ENCODE measurements around the gene TMEM207. TPM values are rescaled to one million over a fixed set of nuclear protein-coding genes. Genes with fewer than 3 reads are reported as not detected.

The TMEM207 gene
- total and polyA plus RNA-seq, 2 experiments from 2014 or later, result 1.5 to 2.9 TPM

GRCh38 chr3:190424108-190424477 is 25.6 kb downstream of the TMEM207 start:
- WGBS (ENCODE audit: low lambda C conversion rate, missing lambda C conversion rate), result 48% methylated on average over 2 of the region's 2 CpGs
- no peak overlapping the region for H3K4me3 ChIP-seq
- H3K9me3 ChIP-seq (ENCODE audit: low read depth), result no peaks in the 10 kb centered on the region
- no peaks in the 10 kb centered on the region for H3K79me2 ChIP-seq
- H3K27me3 ChIP-seq, result no peaks in the 10 kb centered on the region
- H2AFZ ChIP-seq, result no peak overlapping the region
- DNase-seq (ENCODE audit: low spot score), result no peak
- no peak overlapping the region for H3K4me2 ChIP-seq
- H3K27ac ChIP-seq, result no peak overlapping the region
- no peaks in the 10 kb centered on the region for H4K20me1 ChIP-seq (ENCODE audit: insufficient read depth, poor library complexity, severe bottlenecking)
- H3K36me3 ChIP-seq (replicated peaks; ENCODE audit: insufficient read depth, low read depth), result no peaks in the 10 kb centered on the region
- no peaks in the 10 kb centered on the region for H3K4me1 ChIP-seq (ENCODE audit: insufficient read depth)
- no peak for TF ChIP-seq CTCF (IDR thresholded peaks at IDR 0.05; ENCODE audit: poor library complexity)
- no peak for TF ChIP-seq EZH2phosphoT487 (IDR thresholded peaks at IDR 0.05; ENCODE audit: low read depth, severe bottlenecking, unreplicated experiment)
- TF ChIP-seq EZH2 (IDR thresholded peaks at IDR 0.05; ENCODE audit: borderline replicate concordance), result no peak
- H3K9me2 ChIP-seq (replicated peaks; ENCODE audit: insufficient read depth), result no peaks in the 10 kb centered on the region

- Histone ChIP-seq H3K4me3 (no peak overlapping the region), H3K4me2 (no peak overlapping the region), H3K36me3 (replicated peaks; ENCODE audit: insufficient read depth, low read depth) (no peaks in the 10 kb centered on the region), H2AFZ (no peak overlapping the region), H3K9me3 (ENCODE audit: low read depth) (no peaks in the 10 kb centered on the region), H3K79me2 (no peaks in the 10 kb centered on the region), H4K20me1 (ENCODE audit: insufficient read depth, poor library complexity, severe bottlenecking) (no peaks in the 10 kb centered on the region), H3K9me2 (replicated peaks; ENCODE audit: insufficient read depth) (no peaks in the 10 kb centered on the region), H3K27me3 (no peaks in the 10 kb centered on the region), H3K27ac (no peak overlapping the region), H3K4me1 (ENCODE audit: insufficient read depth) (no peaks in the 10 kb centered on the region)
- TF ChIP-seq CTCF (IDR thresholded peaks at IDR 0.05; ENCODE audit: poor library complexity), result no peak
- no peak for TF ChIP-seq EZH2phosphoT487 (IDR thresholded peaks at IDR 0.05; ENCODE audit: low read depth, severe bottlenecking, unreplicated experiment)
- no peak for TF ChIP-seq EZH2 (IDR thresholded peaks at IDR 0.05; ENCODE audit: borderline replicate concordance)
- DNase-seq (ENCODE audit: low spot score), result no peak
- WGBS (ENCODE audit: low lambda C conversion rate, missing lambda C conversion rate), result 82% methylated on average over 3 of the region's 3 CpGs
These were observed 35.4 kb downstream of the TMEM207 start for GRCh38 chr3:190414297-190414696.

GRCh38 chr3:190404715-190405114 is 45.0 kb downstream of the TMEM207 start:
- no peak for DNase-seq (ENCODE audit: low spot score)
- no peaks in the 10 kb centered on the region for H3K36me3 ChIP-seq (replicated peaks; ENCODE audit: insufficient read depth, low read depth)
- H4K20me1 ChIP-seq (ENCODE audit: insufficient read depth, poor library complexity, severe bottlenecking), result no peaks in the 10 kb centered on the region
- no peak for TF ChIP-seq EZH2phosphoT487 (IDR thresholded peaks at IDR 0.05; ENCODE audit: low read depth, severe bottlenecking, unreplicated experiment)
- TF ChIP-seq EZH2 (IDR thresholded peaks at IDR 0.05; ENCODE audit: borderline replicate concordance), result no peak
- TF ChIP-seq CTCF (IDR thresholded peaks at IDR 0.05; ENCODE audit: poor library complexity), result no peak
- H3K79me2 ChIP-seq, result no peaks in the 10 kb centered on the region
- no peak overlapping the region for H2AFZ ChIP-seq
- H3K9me3 ChIP-seq (ENCODE audit: low read depth), result no peaks in the 10 kb centered on the region
- H3K27me3 ChIP-seq, result no peaks in the 10 kb centered on the region
- no peaks in the 10 kb centered on the region for H3K4me1 ChIP-seq (ENCODE audit: insufficient read depth)
- H3K27ac ChIP-seq, result no peak overlapping the region
- 86% methylated on average over 8 of the region's 8 CpGs for WGBS (ENCODE audit: low lambda C conversion rate, missing lambda C conversion rate)
- no peak overlapping the region for H3K4me2 ChIP-seq
- H3K9me2 ChIP-seq (replicated peaks; ENCODE audit: insufficient read depth), result no peaks in the 10 kb centered on the region
- no peak overlapping the region for H3K4me3 ChIP-seq

- H3K4me3 ChIP-seq, result no peak overlapping the region
- 74% methylated on average over 4 of the region's 4 CpGs for WGBS (ENCODE audit: low lambda C conversion rate, missing lambda C conversion rate)
- no peak overlapping the region for H3K4me2 ChIP-seq
- no peaks in the 10 kb centered on the region for H4K20me1 ChIP-seq (ENCODE audit: insufficient read depth, poor library complexity, severe bottlenecking)
- H3K9me3 ChIP-seq (ENCODE audit: low read depth), result no peaks in the 10 kb centered on the region
- no peak overlapping the region for H3K27ac ChIP-seq
- H2AFZ ChIP-seq, result no peak overlapping the region
- H3K9me2 ChIP-seq (replicated peaks; ENCODE audit: insufficient read depth), result no peaks in the 10 kb centered on the region
- no peaks in the 10 kb centered on the region for H3K27me3 ChIP-seq
- no peaks in the 10 kb centered on the region for H3K79me2 ChIP-seq
- DNase-seq (ENCODE audit: low spot score), result no peak
- TF ChIP-seq EZH2 (IDR thresholded peaks at IDR 0.05; ENCODE audit: borderline replicate concordance), result no peak
- no peak for TF ChIP-seq EZH2phosphoT487 (IDR thresholded peaks at IDR 0.05; ENCODE audit: low read depth, severe bottlenecking, unreplicated experiment)
- no peak for TF ChIP-seq CTCF (IDR thresholded peaks at IDR 0.05; ENCODE audit: poor library complexity)
- no peaks in the 10 kb centered on the region for H3K36me3 ChIP-seq (replicated peaks; ENCODE audit: insufficient read depth, low read depth)
- H3K4me1 ChIP-seq (ENCODE audit: insufficient read depth), result no peaks in the 10 kb centered on the region
These were observed 47.7 kb downstream of the TMEM207 start for GRCh38 chr3:190401963-190402362.
